ENCODE results near the gene NDST1.

The NDST1 gene

GRCh38 chr5:150484964-150485692 lies 22.8 kb upstream of the NDST1 start:
- DNase-seq (ENCODE audit: low spot score in 2 of 2) (no peak), ATAC-seq (ENCODE audit: low read depth) (no peak)
- H3K4me3 Mint-ChIP-seq, result peak overlapping the region; percentile 84
- H3K9me3 Mint-ChIP-seq, result no peaks in the 10 kb centered on the region
- H3K4me1 Mint-ChIP-seq, result peaks cover 31% of the 10 kb centered on the region
- no peaks in the 10 kb centered on the region for H3K36me3 Mint-ChIP-seq
- peak overlapping the region; percentile 76 for H3K27ac Mint-ChIP-seq
- no peaks in the 10 kb centered on the region for H3K27me3 Mint-ChIP-seq

- Mint-ChIP-seq H3K9me3 (no peaks in the 10 kb centered on the region), H3K27ac (no peak overlapping the region), H3K36me3 (no peaks in the 10 kb centered on the region), H3K4me1 (peaks cover 35% of the 10 kb centered on the region), H3K27me3 (no peaks in the 10 kb centered on the region), H3K4me3 (peak overlapping the region; percentile 84)
- no peak for ATAC-seq (ENCODE audit: low read depth)
- DNase-seq (ENCODE audit: low spot score in 2 of 2), result peak; percentile 7 to 57
These were observed 22.1 kb upstream of the NDST1 start for GRCh38 chr5:150485693-150486401.

- peak; percentile 28 for ATAC-seq (ENCODE audit: low read depth)
These were observed 21.3 kb upstream of the NDST1 start for GRCh38 chr5:150486402-150487198.

GRCh38 chr5:150487199-150488061 lies 20.5 kb upstream of the NDST1 start:
- H3K27me3 Mint-ChIP-seq, result no peaks in the 10 kb centered on the region
- ATAC-seq (ENCODE audit: low read depth), result peak; percentile 62

More at GRCh38 chr5:150486402-150487198, 21.3 kb upstream of the NDST1 start:
- Mint-ChIP-seq H3K9me3 (no peaks in the 10 kb centered on the region), H3K4me1 (peaks cover 42% of the 10 kb centered on the region), H3K36me3 (no peaks in the 10 kb centered on the region), H3K27me3 (no peaks in the 10 kb centered on the region), H3K4me3 (peak overlapping the region; percentile 83), H3K27ac (peak overlapping the region; percentile 54)
- DNase-seq (ENCODE audit: low spot score in 2 of 2), result peak; percentile 68 to 85

GRCh38 chr5:150488519-150489359 lies 19.2 kb upstream of the NDST1 start:
- H3K36me3 Mint-ChIP-seq, result no peaks in the 10 kb centered on the region
- H3K9me3 Mint-ChIP-seq, result no peaks in the 10 kb centered on the region
- peak overlapping the region; percentile 54 for H3K27ac Mint-ChIP-seq
- ATAC-seq (ENCODE audit: low read depth) (no peak), DNase-seq (ENCODE audit: low spot score in 2 of 2) (no peak)
- no peaks in the 10 kb centered on the region for H3K27me3 Mint-ChIP-seq
- H3K4me1 Mint-ChIP-seq, result peaks cover 44% of the 10 kb centered on the region
- no peak overlapping the region for H3K4me3 Mint-ChIP-seq

More at GRCh38 chr5:150487199-150488061, 20.5 kb upstream of the NDST1 start:
- peaks cover 44% of the 10 kb centered on the region for H3K4me1 Mint-ChIP-seq
- H3K27ac Mint-ChIP-seq, result peak overlapping the region; percentile 54
- peak overlapping the region; percentile 83 for H3K4me3 Mint-ChIP-seq
- DNase-seq (ENCODE audit: low spot score in 2 of 2), result peak; percentile 15 to 29
- no peaks in the 10 kb centered on the region for H3K9me3 Mint-ChIP-seq
- no peaks in the 10 kb centered on the region for H3K36me3 Mint-ChIP-seq

- Mint-ChIP-seq H3K36me3 (no peaks in the 10 kb centered on the region), H3K27me3 (no peaks in the 10 kb centered on the region), H3K9me3 (no peaks in the 10 kb centered on the region), H3K4me3 (peak overlapping the region; percentile 63), H3K4me1 (peaks cover 44% of the 10 kb centered on the region), H3K27ac (peak overlapping the region; percentile 67)
- ATAC-seq (ENCODE audit: low read depth) (peak; percentile 82), DNase-seq (ENCODE audit: low spot score in 2 of 2) (peak; percentile 51 to 56)
These were observed 18.3 kb upstream of the NDST1 start for GRCh38 chr5:150489360-150490295.

- peaks cover 41% of the 10 kb centered on the region for H3K4me1 Mint-ChIP-seq
- H3K4me3 Mint-ChIP-seq, result peak overlapping the region; percentile 28
These were observed 17.6 kb upstream of the NDST1 start for GRCh38 chr5:150490296-150490669.

GRCh38 chr5:150490754-150491153 lies 17.2 kb upstream of the NDST1 start:
- Mint-ChIP-seq H3K9me3 (no peaks in the 10 kb centered on the region), H3K36me3 (peaks cover 1% of the 10 kb centered on the region), H3K27ac (peak overlapping the region; percentile 67), H3K4me3 (peak overlapping the region; percentile 46), H3K27me3 (no peaks in the 10 kb centered on the region), H3K4me1 (peaks cover 41% of the 10 kb centered on the region)
- no peak for ATAC-seq (ENCODE audit: low read depth)
- DNase-seq (ENCODE audit: low spot score in 2 of 2), result no peak

More at GRCh38 chr5:150490296-150490669, 17.6 kb upstream of the NDST1 start:
- no peak for DNase-seq (ENCODE audit: low spot score in 2 of 2)
- H3K27me3 Mint-ChIP-seq, result no peaks in the 10 kb centered on the region
- no peak for ATAC-seq (ENCODE audit: low read depth)
- peak overlapping the region; percentile 67 for H3K27ac Mint-ChIP-seq
- H3K9me3 Mint-ChIP-seq, result no peaks in the 10 kb centered on the region
- no peaks in the 10 kb centered on the region for H3K36me3 Mint-ChIP-seq

- Mint-ChIP-seq H3K4me3 (no peak overlapping the region), H3K27ac (no peak overlapping the region)
- ATAC-seq (ENCODE audit: low read depth), result no peak
These were observed 16.1 kb upstream of the NDST1 start for GRCh38 chr5:150491876-150492275.

GRCh38 chr5:150492621-150493020 lies 15.3 kb upstream of the NDST1 start:
- H3K4me1 Mint-ChIP-seq, result peaks cover 35% of the 10 kb centered on the region
- H3K36me3 Mint-ChIP-seq, result peaks cover 2% of the 10 kb centered on the region
- H3K27me3 Mint-ChIP-seq, result no peaks in the 10 kb centered on the region
- no peaks in the 10 kb centered on the region for H3K9me3 Mint-ChIP-seq
- no peak overlapping the region for H3K27ac Mint-ChIP-seq
- H3K4me3 Mint-ChIP-seq, result no peak overlapping the region
- ATAC-seq (ENCODE audit: low read depth), result no peak
- no peak for DNase-seq (ENCODE audit: low spot score in 2 of 2)

More at GRCh38 chr5:150491876-150492275, 16.1 kb upstream of the NDST1 start:
- peaks cover 2% of the 10 kb centered on the region for H3K36me3 Mint-ChIP-seq
- no peak for DNase-seq (ENCODE audit: low spot score in 2 of 2)
- H3K27me3 Mint-ChIP-seq, result no peaks in the 10 kb centered on the region
- peaks cover 41% of the 10 kb centered on the region for H3K4me1 Mint-ChIP-seq
- H3K9me3 Mint-ChIP-seq, result no peaks in the 10 kb centered on the region

GRCh38 chr5:150496098-150496497 lies 11.8 kb upstream of the NDST1 start:
- no peak overlapping the region for H3K27ac Mint-ChIP-seq
- H3K27me3 Mint-ChIP-seq, result no peaks in the 10 kb centered on the region
- H3K4me1 Mint-ChIP-seq, result peaks cover 25% of the 10 kb centered on the region
- peaks cover 2% of the 10 kb centered on the region for H3K36me3 Mint-ChIP-seq
- DNase-seq (ENCODE audit: low spot score in 2 of 2) (no peak), ATAC-seq (ENCODE audit: low read depth) (no peak)
- no peaks in the 10 kb centered on the region for H3K9me3 Mint-ChIP-seq
- H3K4me3 Mint-ChIP-seq, result no peak overlapping the region

- H3K9me3 Mint-ChIP-seq, result no peaks in the 10 kb centered on the region
- H3K27me3 Mint-ChIP-seq, result no peaks in the 10 kb centered on the region
- no peak for ATAC-seq (ENCODE audit: low read depth)
- H3K36me3 Mint-ChIP-seq, result peaks cover 2% of the 10 kb centered on the region
- DNase-seq (ENCODE audit: low spot score in 2 of 2), result no peak
- no peak overlapping the region for H3K4me3 Mint-ChIP-seq
- peaks cover 22% of the 10 kb centered on the region for H3K4me1 Mint-ChIP-seq
- H3K27ac Mint-ChIP-seq, result no peak overlapping the region
These were observed 11.4 kb upstream of the NDST1 start for GRCh38 chr5:150496534-150496933.
